Tongue (tissue), 2 donors: ENCODE results near the gene DR1. TPM values are rescaled to one million over a fixed set of nuclear protein-coding genes. Genes with fewer than 3 reads are reported as not detected.
"Not testable (repeated sequence)": the region's sequence is repeated elsewhere in the genome, so short reads cannot be mapped to it uniquely, and the experiment has no call there.

Source experiments
- DNase-seq: peaks from one replicate; pipeline ENCODE4 v3.0.0-alpha.2; 2015
- total RNA-seq: library from RNA; depleted of rRNA; stranded (reverse); fragments of >200 nt; gene quantifications from one replicate; pipeline ENCODE4 v1.2.3, GENCODE V29; 2014

DR1 gene
- total RNA-seq, 1 donor from 2014 or later: 61.5 TPM

- DNase-seq: no peak
Observed at GRCh38 chr1:93340090-93340489, 5.6 kb upstream of the DR1 start.

- DNase-seq: no peak
Observed at GRCh38 chr1:93344484-93344883, 1.2 kb upstream of the DR1 start.

- no peak for DNase-seq
Observed at GRCh38 chr1:93344886-93345632, 648 bp upstream of the DR1 start.

- DNase-seq: peak; percentile 47
Observed at GRCh38 chr1:93346421-93346993, 800 bp downstream of the DR1 start.

- DNase-seq: peak; percentile 25
Observed at GRCh38 chr1:93347334-93347899, 1.7 kb downstream of the DR1 start.

- DNase-seq: peak; percentile 45
Observed at GRCh38 chr1:93348104-93348728, 2.5 kb downstream of the DR1 start.

- DNase-seq: peak; percentile 30
Observed at GRCh38 chr1:93349231-93350135, 3.8 kb downstream of the DR1 start.

- no peak for DNase-seq
Observed at GRCh38 chr1:93350322-93350721, 4.6 kb downstream of the DR1 start.

GRCh38 chr1:93350875-93351274, 5.2 kb downstream of the DR1 start:
- DNase-seq: no peak

GRCh38 chr1:93351346-93351745, 5.6 kb downstream of the DR1 start:
- DNase-seq: not testable (repeated sequence)

- DNase-seq: no peak
Observed at GRCh38 chr1:93352376-93352775, 6.7 kb downstream of the DR1 start.

- no peak for DNase-seq
Observed at GRCh38 chr1:93353286-93353685, 7.6 kb downstream of the DR1 start.

- DNase-seq: no peak
Observed at GRCh38 chr1:93354749-93355148, 9.0 kb downstream of the DR1 start.

- no peak for DNase-seq
Observed at GRCh38 chr1:93357242-93357641, 11.5 kb downstream of the DR1 start.

- no peak for DNase-seq
Observed at GRCh38 chr1:93358293-93358692, 12.6 kb downstream of the DR1 start.

GRCh38 chr1:93360111-93360510, 14.4 kb downstream of the DR1 start:
- DNase-seq: no peak

- no peak for DNase-seq
Observed at GRCh38 chr1:93362237-93362636, 16.5 kb downstream of the DR1 start.

- no peak for DNase-seq
Observed at GRCh38 chr1:93365813-93366212, 20.1 kb downstream of the DR1 start.

- DNase-seq: no peak
Observed at GRCh38 chr1:93369734-93370133, 24.0 kb downstream of the DR1 start.

- no peak for DNase-seq
Observed at GRCh38 chr1:93374334-93375106, 28.8 kb downstream of the DR1 start.

GRCh38 chr1:93384656-93385055, 38.9 kb downstream of the DR1 start:
- DNase-seq: no peak
